ENCODE measurements around the gene MAL.

MAL gene

GRCh38 chr2:95006588-95006987 is 18.9 kb upstream of the MAL start:
- Mint-ChIP-seq H3K36me3 (ENCODE audit: low read depth) (no peaks in the 10 kb centered on the region), H3K27ac (no peak overlapping the region), H3K9me3 (no peaks in the 10 kb centered on the region), H3K4me1 (ENCODE audit: low read depth) (no peaks in the 10 kb centered on the region), H3K4me3 (no peak overlapping the region), H3K27me3 (no peaks in the 10 kb centered on the region)

GRCh38 chr2:95007031-95007609 is 18.4 kb upstream of the MAL start:
- H3K36me3 Mint-ChIP-seq (ENCODE audit: low read depth) = no peaks in the 10 kb centered on the region
- H3K27me3 Mint-ChIP-seq = no peaks in the 10 kb centered on the region
- H3K4me3 Mint-ChIP-seq = no peak overlapping the region
- no peaks in the 10 kb centered on the region for H3K4me1 Mint-ChIP-seq (ENCODE audit: low read depth)
- H3K27ac Mint-ChIP-seq = no peak overlapping the region
- no peaks in the 10 kb centered on the region for H3K9me3 Mint-ChIP-seq

GRCh38 chr2:95007822-95008221 is 17.7 kb upstream of the MAL start:
- no peaks in the 10 kb centered on the region for H3K9me3 Mint-ChIP-seq
- H3K27ac Mint-ChIP-seq = no peak overlapping the region
- H3K4me1 Mint-ChIP-seq (ENCODE audit: low read depth) = peaks cover 4% of the 10 kb centered on the region
- no peaks in the 10 kb centered on the region for H3K36me3 Mint-ChIP-seq (ENCODE audit: low read depth)
- no peaks in the 10 kb centered on the region for H3K27me3 Mint-ChIP-seq
- no peak overlapping the region for H3K4me3 Mint-ChIP-seq

GRCh38 chr2:95008306-95008705 is 17.2 kb upstream of the MAL start:
- Mint-ChIP-seq H3K9me3 (no peaks in the 10 kb centered on the region), H3K36me3 (ENCODE audit: low read depth) (no peaks in the 10 kb centered on the region), H3K27ac (no peak overlapping the region), H3K4me3 (no peak overlapping the region), H3K27me3 (no peaks in the 10 kb centered on the region), H3K4me1 (ENCODE audit: low read depth) (peaks cover 8% of the 10 kb centered on the region)

GRCh38 chr2:95008996-95009395 is 16.5 kb upstream of the MAL start:
- H3K4me1 Mint-ChIP-seq (ENCODE audit: low read depth) = peaks cover 11% of the 10 kb centered on the region
- H3K27ac Mint-ChIP-seq = no peak overlapping the region
- no peaks in the 10 kb centered on the region for H3K9me3 Mint-ChIP-seq
- no peaks in the 10 kb centered on the region for H3K27me3 Mint-ChIP-seq
- no peaks in the 10 kb centered on the region for H3K36me3 Mint-ChIP-seq (ENCODE audit: low read depth)
- no peak overlapping the region for H3K4me3 Mint-ChIP-seq

GRCh38 chr2:95009412-95009811 is 16.1 kb upstream of the MAL start:
- H3K36me3 Mint-ChIP-seq (ENCODE audit: low read depth) = no peaks in the 10 kb centered on the region
- peaks cover 11% of the 10 kb centered on the region for H3K4me1 Mint-ChIP-seq (ENCODE audit: low read depth)
- H3K27ac Mint-ChIP-seq = no peak overlapping the region
- H3K9me3 Mint-ChIP-seq = no peaks in the 10 kb centered on the region
- H3K4me3 Mint-ChIP-seq = no peak overlapping the region
- H3K27me3 Mint-ChIP-seq = no peaks in the 10 kb centered on the region

- Mint-ChIP-seq H3K9me3 (no peaks in the 10 kb centered on the region), H3K36me3 (ENCODE audit: low read depth) (no peaks in the 10 kb centered on the region), H3K4me1 (ENCODE audit: low read depth) (peaks cover 12% of the 10 kb centered on the region), H3K27ac (no peak overlapping the region), H3K27me3 (no peaks in the 10 kb centered on the region), H3K4me3 (no peak overlapping the region)
These were observed 15.4 kb upstream of the MAL start for GRCh38 chr2:95010126-95010525.

- H3K4me3 Mint-ChIP-seq = no peak overlapping the region
- H3K36me3 Mint-ChIP-seq (ENCODE audit: low read depth) = no peaks in the 10 kb centered on the region
- no peaks in the 10 kb centered on the region for H3K9me3 Mint-ChIP-seq
- H3K27ac Mint-ChIP-seq = no peak overlapping the region
- peaks cover 18% of the 10 kb centered on the region for H3K4me1 Mint-ChIP-seq (ENCODE audit: low read depth)
- no peaks in the 10 kb centered on the region for H3K27me3 Mint-ChIP-seq
These were observed 14.8 kb upstream of the MAL start for GRCh38 chr2:95010718-95011117.

- Mint-ChIP-seq H3K4me1 (ENCODE audit: low read depth) (peaks cover 24% of the 10 kb centered on the region), H3K27ac (no peak overlapping the region), H3K9me3 (no peaks in the 10 kb centered on the region), H3K27me3 (no peaks in the 10 kb centered on the region), H3K36me3 (ENCODE audit: low read depth) (no peaks in the 10 kb centered on the region), H3K4me3 (no peak overlapping the region)
These were observed 12.5 kb upstream of the MAL start for GRCh38 chr2:95012881-95013550.

- Mint-ChIP-seq H3K27me3 (no peaks in the 10 kb centered on the region), H3K9me3 (no peaks in the 10 kb centered on the region), H3K4me1 (ENCODE audit: low read depth) (peaks cover 24% of the 10 kb centered on the region), H3K27ac (no peak overlapping the region), H3K36me3 (ENCODE audit: low read depth) (no peaks in the 10 kb centered on the region), H3K4me3 (no peak overlapping the region)
These were observed 11.8 kb upstream of the MAL start for GRCh38 chr2:95013726-95014125.

- Mint-ChIP-seq H3K4me1 (ENCODE audit: low read depth) (peaks cover 24% of the 10 kb centered on the region), H3K27me3 (no peaks in the 10 kb centered on the region), H3K27ac (no peak overlapping the region), H3K9me3 (no peaks in the 10 kb centered on the region), H3K36me3 (ENCODE audit: low read depth) (no peaks in the 10 kb centered on the region), H3K4me3 (no peak overlapping the region)
These were observed 11.3 kb upstream of the MAL start for GRCh38 chr2:95014126-95014708.

- H3K4me1 Mint-ChIP-seq (ENCODE audit: low read depth) = peaks cover 24% of the 10 kb centered on the region
- H3K36me3 Mint-ChIP-seq (ENCODE audit: low read depth) = no peaks in the 10 kb centered on the region
- H3K9me3 Mint-ChIP-seq = no peaks in the 10 kb centered on the region
- H3K27ac Mint-ChIP-seq = peak overlapping the region; percentile 52
- H3K27me3 Mint-ChIP-seq = no peaks in the 10 kb centered on the region
- no peak overlapping the region for H3K4me3 Mint-ChIP-seq
These were observed 10.1 kb upstream of the MAL start for GRCh38 chr2:95015261-95015912.

- Mint-ChIP-seq H3K27me3 (no peaks in the 10 kb centered on the region), H3K36me3 (ENCODE audit: low read depth) (no peaks in the 10 kb centered on the region), H3K9me3 (no peaks in the 10 kb centered on the region), H3K27ac (no peak overlapping the region), H3K4me3 (no peak overlapping the region), H3K4me1 (ENCODE audit: low read depth) (peaks cover 24% of the 10 kb centered on the region)
These were observed 8.9 kb upstream of the MAL start for GRCh38 chr2:95016616-95017015.

- Mint-ChIP-seq H3K4me1 (ENCODE audit: low read depth) (peaks cover 24% of the 10 kb centered on the region), H3K27me3 (no peaks in the 10 kb centered on the region), H3K27ac (no peak overlapping the region), H3K9me3 (no peaks in the 10 kb centered on the region), H3K36me3 (ENCODE audit: low read depth) (no peaks in the 10 kb centered on the region), H3K4me3 (no peak overlapping the region)
These were observed 8.4 kb upstream of the MAL start for GRCh38 chr2:95017071-95017501.

- H3K4me1 Mint-ChIP-seq (ENCODE audit: low read depth) = peaks cover 24% of the 10 kb centered on the region
- H3K27ac Mint-ChIP-seq = no peak overlapping the region
These were observed 7.7 kb upstream of the MAL start for GRCh38 chr2:95017836-95018235.

More at GRCh38 chr2:95017836-95018235, 7.7 kb upstream of the MAL start:
- no peaks in the 10 kb centered on the region for H3K36me3 Mint-ChIP-seq (ENCODE audit: low read depth)
- no peaks in the 10 kb centered on the region for H3K27me3 Mint-ChIP-seq
- H3K4me3 Mint-ChIP-seq = no peak overlapping the region
- no peaks in the 10 kb centered on the region for H3K9me3 Mint-ChIP-seq

Measured in stimulated activated naive CD8-positive, alpha-beta T cell treated with anti-CD3 and anti-CD28 coated beads, Interleukin-15, Interleukin-2, amounts not matched to agents 100 ng/mL and 50 ng/mL, for 24 hours (primary cell).